ENCODE measurements around the gene CKAP5. TPM values are rescaled to one million over a fixed set of nuclear protein-coding genes. Genes with fewer than 3 reads are reported as not detected.

Gene CKAP5
- total and polyA plus RNA-seq, 12 donors, result 9.6 to 114 (median 80.1) TPM

DNA sequence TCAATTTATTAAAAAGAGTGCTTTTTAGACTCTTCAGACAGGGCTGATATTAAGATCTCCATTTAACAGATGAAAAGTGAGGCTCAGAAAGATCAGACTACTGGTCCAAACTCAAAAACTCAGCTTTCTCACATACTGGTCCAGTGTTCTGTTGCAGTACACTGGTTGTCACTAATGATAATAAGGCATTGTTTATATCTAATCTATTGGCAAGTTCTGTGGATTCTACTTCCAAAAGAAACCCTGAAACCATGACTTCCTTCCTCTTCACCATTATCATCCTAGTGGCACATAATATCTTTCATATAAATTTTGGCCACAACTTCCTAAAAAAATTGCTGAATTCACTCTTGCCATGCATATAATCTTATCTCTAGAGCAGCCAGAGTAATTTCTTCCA lies 90.1 kb downstream of the CKAP5 start:
- Histone ChIP-seq H3K27ac (no peak overlapping the region), H3K4me3 (no peak overlapping the region), H3K36me3 (peaks cover 0 to 100% (median 77%) of the 10 kb centered on the region in 9 donors), H3K27me3 (no peaks in the 10 kb centered on the region), H3K4me1 (no peaks in the 10 kb centered on the region), H3K9me3 (no peaks in the 10 kb centered on the region)
- DNase-seq (no peak), ATAC-seq (no peak)
- TF ChIP-seq, protein P1, sequence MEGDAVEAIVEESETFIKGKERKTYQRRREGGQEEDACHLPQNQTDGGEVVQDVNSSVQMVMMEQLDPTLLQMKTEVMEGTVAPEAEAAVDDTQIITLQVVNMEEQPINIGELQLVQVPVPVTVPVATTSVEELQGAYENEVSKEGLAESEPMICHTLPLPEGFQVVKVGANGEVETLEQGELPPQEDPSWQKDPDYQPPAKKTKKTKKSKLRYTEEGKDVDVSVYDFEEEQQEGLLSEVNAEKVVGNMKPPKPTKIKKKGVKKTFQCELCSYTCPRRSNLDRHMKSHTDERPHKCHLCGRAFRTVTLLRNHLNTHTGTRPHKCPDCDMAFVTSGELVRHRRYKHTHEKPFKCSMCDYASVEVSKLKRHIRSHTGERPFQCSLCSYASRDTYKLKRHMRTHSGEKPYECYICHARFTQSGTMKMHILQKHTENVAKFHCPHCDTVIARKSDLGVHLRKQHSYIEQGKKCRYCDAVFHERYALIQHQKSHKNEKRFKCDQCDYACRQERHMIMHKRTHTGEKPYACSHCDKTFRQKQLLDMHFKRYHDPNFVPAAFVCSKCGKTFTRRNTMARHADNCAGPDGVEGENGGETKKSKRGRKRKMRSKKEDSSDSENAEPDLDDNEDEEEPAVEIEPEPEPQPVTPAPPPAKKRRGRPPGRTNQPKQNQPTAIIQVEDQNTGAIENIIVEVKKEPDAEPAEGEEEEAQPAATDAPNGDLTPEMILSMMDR (IDR thresholded peaks at IDR 0.05), result no peak
- intact Hi-C loops (cut with DNase I), result loop anchor here in 1 of 10 donors (5.0 kb wide), 1 partner anchor 41 kb away; no protein-coding TSS in a partner anchor

DNA sequence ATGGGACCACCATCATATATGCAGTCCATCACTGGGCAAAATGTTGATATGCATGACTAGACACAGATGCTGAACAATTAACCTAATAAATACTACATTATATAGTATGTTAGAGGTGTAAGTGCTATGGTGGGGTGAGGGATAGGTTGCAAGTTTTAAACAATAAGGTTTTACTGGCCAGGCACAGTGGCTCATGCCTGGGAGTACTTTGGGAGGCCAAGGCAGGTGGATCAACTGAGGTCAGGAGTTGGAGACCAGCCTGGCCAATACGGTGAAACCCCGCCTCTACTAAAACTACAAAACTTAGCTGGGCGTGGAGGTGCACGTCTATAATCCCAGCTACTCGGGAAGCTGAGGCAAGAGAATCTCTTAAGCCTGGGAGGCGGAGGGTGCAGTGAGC lies 98.9 kb downstream of the CKAP5 start:
- H3K27ac ChIP-seq, result no peak overlapping the region
- WGBS, 2 donors, result 94 to 96% methylated on average over 6 of the region's 6 CpGs
- H3K4me1 ChIP-seq, result no peaks in the 10 kb centered on the region
- H3K27me3 ChIP-seq, result no peaks in the 10 kb centered on the region
- intact Hi-C loops (cut with DNase I), result no loop called here
- ATAC-seq (no peak), DNase-seq (no peak)
- TF ChIP-seq, protein P1 (IDR thresholded peaks at IDR 0.05), result no peak
- H3K36me3 ChIP-seq, result peaks cover 0 to 100% (median 79%) of the 10 kb centered on the region in 9 donors
- H3K9me3 ChIP-seq, result no peaks in the 10 kb centered on the region
- H3K4me3 ChIP-seq, result no peak overlapping the region

DNA sequence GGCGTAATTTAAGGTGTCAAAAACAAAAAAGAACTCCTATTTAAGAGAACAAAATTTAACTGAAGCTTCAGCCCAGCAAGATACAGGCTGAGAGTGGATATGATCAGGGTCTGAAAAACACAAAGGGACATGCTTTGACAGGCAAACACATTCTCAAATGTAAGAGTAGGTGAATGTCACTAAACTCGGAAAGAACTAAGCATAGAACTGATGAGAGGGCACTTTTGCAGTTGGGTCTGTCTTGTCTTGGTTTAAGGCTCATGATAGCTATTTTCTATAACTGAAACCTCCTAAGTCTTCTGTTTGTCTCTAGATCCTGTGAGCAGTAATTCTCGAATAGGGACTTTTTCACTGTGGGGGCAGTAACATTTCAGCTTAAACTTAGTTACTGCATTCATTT lies 100.1 kb downstream of the CKAP5 start:
- Histone ChIP-seq H3K9me3 (no peaks in the 10 kb centered on the region), H3K36me3 (peaks cover 0 to 100% (median 71%) of the 10 kb centered on the region in 9 donors), H3K27ac (no peak overlapping the region), H3K27me3 (no peaks in the 10 kb centered on the region), H3K4me3 (no peak overlapping the region), H3K4me1 (peaks cover 0 to 5% (median 0%) of the 10 kb centered on the region in 9 donors)
- TF ChIP-seq, protein P1 (IDR thresholded peaks at IDR 0.05), result no peak
- ATAC-seq (no peak), DNase-seq (no peak)
- intact Hi-C loops (cut with DNase I), result no loop called here
- 93% methylated on average over 3 of the region's 3 CpGs for WGBS, 2 donors

DNA sequence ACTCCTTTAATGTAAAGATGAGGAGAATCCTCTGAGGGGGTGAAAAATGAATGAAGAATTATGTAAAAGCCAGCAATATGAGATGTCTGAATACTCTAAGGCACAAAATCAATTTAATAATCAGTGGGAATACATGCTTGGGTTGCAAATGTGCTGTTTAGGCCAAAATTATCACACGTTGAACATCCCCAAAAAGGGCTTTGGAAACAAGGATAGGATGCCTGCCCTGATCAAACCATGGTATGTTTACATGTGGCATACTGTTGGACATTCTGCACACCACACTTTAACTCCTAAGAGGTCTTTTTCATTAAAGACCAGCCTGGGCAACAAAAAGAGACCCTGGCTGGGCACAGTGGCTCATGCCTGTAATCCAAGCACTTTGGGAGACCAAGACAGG lies 100.8 kb downstream of the CKAP5 start:
- Histone ChIP-seq H3K4me3 (no peak overlapping the region), H3K9me3 (no peaks in the 10 kb centered on the region), H3K27me3 (no peaks in the 10 kb centered on the region), H3K4me1 (peaks cover 0 to 5% (median 0%) of the 10 kb centered on the region in 9 donors), H3K27ac (no peak overlapping the region), H3K36me3 (peaks cover 0 to 98% (median 64%) of the 10 kb centered on the region in 9 donors)
- 83 to 88% methylated on average over 1 of the region's 1 CpG for WGBS, 2 donors
- DNase-seq (no peak), ATAC-seq (no peak)
- TF ChIP-seq, protein P1 (IDR thresholded peaks at IDR 0.05), result no peak
- intact Hi-C loops (cut with DNase I), result no loop called here
